Glomerular visceral epithelial cell (primary cell): ENCODE data around the gene GAP43.
A peak's percentile ranks its signal among the peaks of the same experiment; 100 is the strongest.

Experiments used
- DNase-seq: peaks from one replicate; pipeline ENCODE4 v3.0.0-alpha.2; 2016; ENCODE audit errors: extremely low spot score

The GAP43 gene

GRCh38 chr3:115662356-115662755 is 39.0 kb downstream of the GAP43 start:
- DNase-seq: no peak

- no peak for DNase-seq
Measured at GRCh38 chr3:115663414-115663813, 40.1 kb downstream of the GAP43 start.

- no peak for DNase-seq
Measured at GRCh38 chr3:115666081-115666480, 42.8 kb downstream of the GAP43 start.

GRCh38 chr3:115666920-115667737 is 43.8 kb downstream of the GAP43 start:
- no peak for DNase-seq

- DNase-seq: no peak
Measured at GRCh38 chr3:115667738-115668065, 44.4 kb downstream of the GAP43 start.

DNA sequence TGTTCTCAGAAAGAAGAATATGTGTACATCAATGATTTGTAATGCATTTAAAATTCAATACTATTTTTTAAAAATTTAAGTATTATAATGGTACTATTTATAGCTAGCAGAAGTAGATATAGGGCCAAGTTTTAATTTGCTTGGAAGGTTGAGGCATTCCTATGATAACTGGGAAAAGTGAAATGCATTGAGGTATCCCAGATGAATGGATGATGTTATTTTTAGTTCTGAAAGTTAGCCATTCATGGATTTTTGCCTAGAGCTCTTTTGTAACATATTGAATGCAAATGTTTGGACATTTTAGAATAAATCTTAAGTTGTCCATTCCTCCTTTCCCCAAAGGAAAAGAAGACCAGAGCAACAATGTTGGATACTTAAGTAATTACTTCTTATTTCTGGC is 47.6 kb downstream of the GAP43 start:
- no peak for DNase-seq

GRCh38 chr3:115671761-115672455 is 48.6 kb downstream of the GAP43 start:
- peak; percentile 7 for DNase-seq

DNA sequence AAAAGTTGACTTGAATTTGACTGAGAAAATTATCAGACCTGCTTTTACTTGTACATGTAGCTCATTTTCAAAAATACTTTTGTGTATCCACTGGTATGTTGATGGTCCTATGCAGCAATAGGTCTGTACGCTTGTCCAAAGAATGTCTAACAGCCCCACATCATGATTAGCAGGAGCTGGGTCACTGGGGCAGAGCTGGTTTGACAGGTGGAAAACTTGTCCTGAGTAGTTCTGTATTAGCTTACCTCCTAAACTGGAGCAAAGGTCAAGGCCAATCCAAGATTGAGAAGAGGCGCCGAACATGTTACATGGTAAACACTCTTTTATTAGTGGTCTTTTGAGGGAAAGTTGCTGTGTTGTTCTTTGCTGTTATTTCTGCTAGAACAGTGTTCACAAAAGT is 50.6 kb downstream of the GAP43 start:
- no peak for DNase-seq

DNA sequence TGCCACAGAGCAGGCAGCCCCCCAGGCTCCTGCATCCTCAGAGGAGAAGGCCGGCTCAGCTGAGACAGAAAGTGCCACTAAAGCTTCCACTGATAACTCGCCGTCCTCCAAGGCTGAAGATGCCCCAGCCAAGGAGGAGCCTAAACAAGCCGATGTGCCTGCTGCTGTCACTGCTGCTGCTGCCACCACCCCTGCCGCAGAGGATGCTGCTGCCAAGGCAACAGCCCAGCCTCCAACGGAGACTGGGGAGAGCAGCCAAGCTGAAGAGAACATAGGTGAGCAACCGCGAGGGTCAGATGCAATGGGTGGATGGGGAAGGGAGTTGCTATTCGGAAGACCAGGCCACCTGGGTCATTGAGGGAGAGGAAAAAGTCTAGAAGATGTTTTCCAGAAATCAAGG is 53.0 kb downstream of the GAP43 start:
- no peak for DNase-seq

- DNase-seq: no peak
Measured at GRCh38 chr3:115680803-115681345, 57.6 kb downstream of the GAP43 start.

GRCh38 chr3:115681736-115682135 is 58.4 kb downstream of the GAP43 start:
- no peak for DNase-seq

DNA sequence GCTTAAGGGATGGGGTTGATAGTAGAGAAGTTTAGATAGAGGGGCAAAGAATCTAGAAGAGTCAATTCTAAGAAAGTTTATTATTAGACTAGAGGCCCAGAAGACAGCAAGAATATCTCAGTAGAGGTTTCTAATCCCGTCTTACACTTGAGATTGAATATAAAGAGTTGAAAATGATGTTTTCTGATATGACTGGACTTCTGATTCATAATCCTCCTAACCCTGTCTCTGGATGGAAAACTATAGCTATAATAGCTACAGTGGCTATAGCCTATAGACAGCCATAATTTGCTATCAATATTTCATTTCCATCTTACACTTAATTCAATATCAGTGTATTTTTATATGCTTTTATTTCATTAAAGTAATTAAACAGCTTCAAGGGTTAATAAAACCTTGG is 60.0 kb downstream of the GAP43 start:
- DNase-seq: no peak

- DNase-seq: no peak
Measured at GRCh38 chr3:115683773-115684172, 60.5 kb downstream of the GAP43 start.

- no peak for DNase-seq
Measured at GRCh38 chr3:115685097-115685496, 61.8 kb downstream of the GAP43 start.

DNA sequence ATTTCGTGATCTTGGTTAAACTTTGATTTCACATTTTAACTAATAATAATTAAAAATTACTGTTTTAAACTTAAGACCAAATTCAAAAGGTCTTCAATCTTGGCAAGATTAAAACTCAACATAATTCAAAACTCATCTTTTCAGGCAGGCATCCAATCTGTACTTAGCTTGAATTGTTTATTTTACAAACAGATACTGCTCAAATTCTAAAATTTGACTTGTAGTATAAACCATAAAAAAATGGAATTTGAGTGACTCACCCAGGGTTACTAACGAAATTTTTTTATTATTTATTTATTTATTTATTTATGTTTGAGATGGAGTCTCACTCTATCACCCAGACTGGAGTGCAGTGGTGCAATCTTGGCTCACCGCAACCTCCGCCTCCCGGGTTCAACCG is 64.4 kb downstream of the GAP43 start:
- no peak for DNase-seq

DNA sequence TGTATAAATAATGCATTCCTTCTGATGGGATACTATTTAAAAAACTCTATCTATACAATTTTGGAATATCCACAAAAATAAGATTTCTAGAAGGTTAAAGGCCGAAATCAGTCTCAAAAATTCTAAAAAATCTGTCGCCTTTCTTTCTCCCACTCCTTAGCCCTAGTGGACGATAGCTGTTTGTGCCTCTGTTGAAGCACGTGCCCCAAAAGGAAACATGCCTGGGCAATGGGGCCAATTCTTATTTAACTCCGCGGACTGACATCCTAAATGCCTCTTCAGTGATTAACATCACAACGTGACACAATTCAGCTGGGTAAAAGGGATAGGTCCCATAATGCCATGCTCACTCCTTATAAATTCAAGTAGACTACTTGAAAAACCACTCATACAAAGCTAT is 65.1 kb downstream of the GAP43 start:
- no peak for DNase-seq

GRCh38 chr3:115689928-115690327 is 66.6 kb downstream of the GAP43 start:
- DNase-seq: no peak

DNA sequence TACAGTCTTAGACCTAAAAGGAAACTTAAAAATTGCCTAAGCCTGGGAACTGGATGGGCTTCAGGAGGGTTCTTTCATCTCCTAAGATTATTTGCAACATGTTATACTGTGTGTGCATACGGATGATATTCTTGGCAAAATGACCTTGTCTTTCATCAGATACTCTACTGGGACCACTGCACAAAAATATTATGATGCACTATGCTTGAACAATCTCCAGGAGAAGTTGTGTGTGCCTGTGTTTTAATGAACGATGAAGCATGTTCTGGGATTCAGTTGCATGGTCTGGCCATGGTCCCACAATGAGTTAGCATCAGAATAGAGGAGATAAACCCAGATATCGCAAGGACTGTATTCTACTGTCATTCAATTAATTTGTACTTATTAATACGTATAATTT is 68.7 kb downstream of the GAP43 start:
- no peak for DNase-seq

GRCh38 chr3:115692887-115693524 is 69.7 kb downstream of the GAP43 start:
- DNase-seq: peak; percentile 75

- DNase-seq: no peak
Measured at GRCh38 chr3:115693868-115694267, 70.6 kb downstream of the GAP43 start.

- DNase-seq: no peak
Measured at GRCh38 chr3:115695090-115695489, 71.8 kb downstream of the GAP43 start.

GRCh38 chr3:115697263-115698053 is 74.1 kb downstream of the GAP43 start:
- peak; percentile 4 for DNase-seq
